Measurements from ENCODE around the gene THOC7.

THOC7 gene

GRCh38 chr3:63842127-63842526 lies 21.5 kb downstream of the THOC7 start:
- no peak for TF ChIP-seq CTCF (IDR thresholded peaks at IDR 0.05; ENCODE audit: low read depth, low read length)
- H3K4me3 ChIP-seq (ENCODE audit: low read depth, low read length), result no peak overlapping the region

GRCh38 chr3:63841704-63842103 lies 21.9 kb downstream of the THOC7 start:
- no peak for TF ChIP-seq CTCF (IDR thresholded peaks at IDR 0.05; ENCODE audit: low read depth, low read length)
- no peak overlapping the region for H3K4me3 ChIP-seq (ENCODE audit: low read depth, low read length)

GRCh38 chr3:63832395-63832794 lies 31.2 kb downstream of the THOC7 start:
- TF ChIP-seq CTCF (IDR thresholded peaks at IDR 0.05; ENCODE audit: low read depth, low read length), result no peak

GRCh38 chr3:63830526-63830925 lies 33.1 kb downstream of the THOC7 start:
- no peak overlapping the region for H3K4me3 ChIP-seq (ENCODE audit: low read depth, low read length)
- no peak for TF ChIP-seq CTCF (IDR thresholded peaks at IDR 0.05; ENCODE audit: low read depth, low read length)

More at GRCh38 chr3:63832395-63832794, 31.2 kb downstream of the THOC7 start:
- H3K4me3 ChIP-seq (ENCODE audit: low read depth, low read length), result no peak overlapping the region

GRCh38 chr3:63824309-63824708 lies 39.3 kb downstream of the THOC7 start:
- no peak overlapping the region for H3K4me3 ChIP-seq (ENCODE audit: low read depth, low read length)
- TF ChIP-seq CTCF (IDR thresholded peaks at IDR 0.05; ENCODE audit: low read depth, low read length), result no peak

- TF ChIP-seq CTCF (IDR thresholded peaks at IDR 0.05; ENCODE audit: low read depth, low read length), result no peak
Measured at GRCh38 chr3:63819151-63819398, 44.5 kb downstream of the THOC7 start, which contains the start of gene C3orf49. Gene C3orf49 (plus strand): TSS chr3:63819299. CDS start chr3:63819472, 173 bp downstream.

GRCh38 chr3:63818282-63819150 lies 45.1 kb downstream of the THOC7 start:
- H3K4me3 ChIP-seq (ENCODE audit: low read depth, low read length), result no peak overlapping the region
- peak; percentile 61 for TF ChIP-seq CTCF (IDR thresholded peaks at IDR 0.05; ENCODE audit: low read depth, low read length)

More at GRCh38 chr3:63819151-63819398, 44.5 kb downstream of the THOC7 start, which contains the start of gene C3orf49:
- no peak within 1 kb of the TSS for H3K4me3 ChIP-seq (ENCODE audit: low read depth, low read length)
